Parathyroid adenoma (tissue), 2 donors: ENCODE data around the gene ELL.

Experiments used
- H2AFZ ChIP-seq: fragments of 300-600 bp; sonication (generic); one replicate; pipeline ENCODE4 v1.7.0; 2017; ENCODE audit warnings: antibody characterized with exemption, mild to moderate bottlenecking
- H3K27ac ChIP-seq: fragments of 300-600 bp; sonication (generic); one replicate; pipeline ENCODE4 v1.7.0; 2017
- H3K27me3 ChIP-seq: fragments of 300-600 bp; sonication (generic); one replicate; pipeline ENCODE4 v1.7.0; 2017; ENCODE audit warnings: low read length; ENCODE audit not compliant: control insufficient read depth, insufficient read depth
- H3K36me3 ChIP-seq: fragments of 300-600 bp; sonication (generic); one replicate; pipeline ENCODE4 v1.7.0; 2017; ENCODE audit warnings: low read length; ENCODE audit not compliant: control insufficient read depth, insufficient read depth
- H3K4me1 ChIP-seq: fragments of 300-600 bp; sonication (generic); one replicate; pipeline ENCODE4 v1.7.0; 2017; ENCODE audit warnings: control low read depth
- H3K4me2 ChIP-seq: fragments of 300-600 bp; sonication (generic); one replicate; pipeline ENCODE4 v1.7.0; 2017; ENCODE audit warnings: low read length
- H3K4me3 ChIP-seq: fragments of 300-600 bp; sonication (generic); one replicate; pipeline ENCODE4 v1.7.0; 2017; ENCODE audit warnings: low read depth, low read length
- H3K79me2 ChIP-seq: fragments of 300-600 bp; sonication (generic); one replicate; pipeline ENCODE4 v1.7.0; 2017; ENCODE audit warnings: control low read depth
- H3K9ac ChIP-seq: fragments of 300-600 bp; sonication (generic); one replicate; pipeline ENCODE4 v1.7.0; 2017; ENCODE audit warnings: mild to moderate bottlenecking
- H3K9me3 ChIP-seq: fragments of 300-600 bp; sonication (generic); one replicate; pipeline ENCODE4 v1.7.0; 2017; ENCODE audit warnings: low read length; ENCODE audit not compliant: control insufficient read depth
- TF ChIP-seq, protein P1 (sequence below): fragments of 300-600 bp; sonication (generic); IDR thresholded peaks from one replicate; pipeline ENCODE4 v1.7.0; 2017; ENCODE audit warnings: antibody characterized with exemption, mild to moderate bottlenecking
- donor health status: primary hyperparathyroidism.

The ELL gene

DNA sequence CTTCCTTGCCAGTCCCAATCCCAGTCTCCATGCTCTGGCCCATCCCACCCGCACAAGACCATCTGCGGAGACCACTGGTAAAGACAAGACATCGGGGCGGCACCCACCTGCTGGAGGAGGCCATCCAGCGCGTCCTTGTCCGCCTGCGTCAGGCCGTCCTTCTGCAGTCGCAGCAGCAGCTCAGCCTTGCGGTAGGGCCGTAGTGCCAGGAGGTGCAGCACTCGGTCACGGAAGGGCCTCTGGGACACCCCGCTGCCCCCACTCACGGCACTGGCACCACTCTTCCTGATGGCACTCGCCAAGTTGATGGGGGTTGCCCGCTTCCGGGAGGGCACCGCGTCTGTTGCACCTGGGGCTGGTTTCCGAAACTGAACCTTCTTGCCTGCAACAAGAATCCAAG lies 60.4 kb downstream of the ELL start:
- Histone ChIP-seq H2AFZ (no peak overlapping the region), H3K9ac (no peak overlapping the region), H3K27me3 (no peaks in the 10 kb centered on the region), H3K79me2 (peaks cover 5% of the 10 kb centered on the region), H3K4me3 (no peak overlapping the region), H3K36me3 (no peaks in the 10 kb centered on the region), H3K9me3 (no peaks in the 10 kb centered on the region), H3K27ac (no peak overlapping the region), H3K4me1 (peaks cover 11% of the 10 kb centered on the region), H3K4me2 (no peak overlapping the region)
- TF ChIP-seq, protein P1, sequence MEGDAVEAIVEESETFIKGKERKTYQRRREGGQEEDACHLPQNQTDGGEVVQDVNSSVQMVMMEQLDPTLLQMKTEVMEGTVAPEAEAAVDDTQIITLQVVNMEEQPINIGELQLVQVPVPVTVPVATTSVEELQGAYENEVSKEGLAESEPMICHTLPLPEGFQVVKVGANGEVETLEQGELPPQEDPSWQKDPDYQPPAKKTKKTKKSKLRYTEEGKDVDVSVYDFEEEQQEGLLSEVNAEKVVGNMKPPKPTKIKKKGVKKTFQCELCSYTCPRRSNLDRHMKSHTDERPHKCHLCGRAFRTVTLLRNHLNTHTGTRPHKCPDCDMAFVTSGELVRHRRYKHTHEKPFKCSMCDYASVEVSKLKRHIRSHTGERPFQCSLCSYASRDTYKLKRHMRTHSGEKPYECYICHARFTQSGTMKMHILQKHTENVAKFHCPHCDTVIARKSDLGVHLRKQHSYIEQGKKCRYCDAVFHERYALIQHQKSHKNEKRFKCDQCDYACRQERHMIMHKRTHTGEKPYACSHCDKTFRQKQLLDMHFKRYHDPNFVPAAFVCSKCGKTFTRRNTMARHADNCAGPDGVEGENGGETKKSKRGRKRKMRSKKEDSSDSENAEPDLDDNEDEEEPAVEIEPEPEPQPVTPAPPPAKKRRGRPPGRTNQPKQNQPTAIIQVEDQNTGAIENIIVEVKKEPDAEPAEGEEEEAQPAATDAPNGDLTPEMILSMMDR, result no peak

DNA sequence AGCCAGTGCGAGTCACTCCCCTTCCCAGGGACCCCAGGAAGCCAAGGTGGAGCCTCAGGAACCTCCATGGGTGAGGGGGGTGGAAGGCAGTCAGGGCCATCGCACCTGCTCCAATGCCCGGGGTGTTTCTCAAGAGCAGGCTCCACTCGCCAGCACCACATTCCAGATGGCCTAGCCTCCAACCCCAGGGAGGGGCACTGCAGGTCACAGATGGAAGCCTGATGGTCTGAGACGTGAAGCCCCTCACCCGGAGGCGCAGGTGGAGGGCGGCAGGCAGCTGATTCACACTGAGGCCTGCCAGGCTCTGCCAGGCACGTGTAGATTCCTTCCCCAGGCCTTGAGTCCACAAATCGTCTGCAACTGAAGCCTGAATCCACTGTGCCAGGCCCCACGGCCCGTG lies 61.0 kb downstream of the ELL start:
- H3K27ac ChIP-seq, result peak overlapping the region; percentile 69
- peaks cover 5% of the 10 kb centered on the region for H3K79me2 ChIP-seq
- H3K27me3 ChIP-seq, result no peaks in the 10 kb centered on the region
- TF ChIP-seq, protein P1, result no peak
- no peak overlapping the region for H3K4me3 ChIP-seq
- no peak overlapping the region for H3K4me2 ChIP-seq
- H3K9me3 ChIP-seq, result no peaks in the 10 kb centered on the region
- H3K4me1 ChIP-seq, result peaks cover 11% of the 10 kb centered on the region
- no peaks in the 10 kb centered on the region for H3K36me3 ChIP-seq
- H3K9ac ChIP-seq, result no peak overlapping the region
- no peak overlapping the region for H2AFZ ChIP-seq

DNA sequence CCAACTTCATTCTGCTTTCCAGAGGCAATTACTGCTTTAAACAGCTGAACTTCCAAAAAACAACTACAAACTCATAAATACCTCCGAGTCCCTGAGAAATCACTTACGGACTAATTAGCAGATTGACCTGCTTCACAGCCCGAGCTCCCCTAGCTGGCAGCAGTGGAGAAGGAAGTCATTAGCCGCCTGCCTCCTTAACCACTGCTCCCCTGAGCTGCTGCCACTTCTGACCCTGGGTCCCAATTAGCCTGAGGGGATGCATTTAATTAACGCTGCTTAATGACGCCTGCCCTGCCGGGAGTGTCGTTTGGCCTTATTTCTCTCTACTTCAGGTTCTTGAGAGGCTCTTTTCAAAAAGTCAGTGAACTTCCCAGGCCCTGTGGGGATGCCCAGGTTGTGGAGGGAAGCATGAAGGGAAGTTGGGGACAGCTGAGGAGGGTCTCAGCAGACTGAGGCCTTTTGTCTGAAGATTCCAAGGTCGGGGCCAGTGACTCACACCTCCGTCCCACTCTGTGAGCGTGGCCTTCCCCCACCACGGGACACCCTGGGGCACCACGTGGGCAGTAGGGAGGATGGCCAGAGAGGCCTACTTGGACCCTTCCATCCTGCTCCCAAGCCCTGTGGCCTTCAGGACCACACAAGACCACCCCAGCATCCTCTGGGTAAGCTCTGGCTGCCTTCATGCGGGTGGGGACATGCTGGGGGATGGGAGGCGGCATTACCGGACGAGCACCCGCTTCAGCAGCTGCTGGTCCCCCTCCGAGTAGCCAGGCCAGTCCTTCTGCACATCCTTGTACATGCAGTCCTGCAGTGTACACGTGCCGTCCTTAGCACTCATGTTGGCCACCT lies 64.2 kb downstream of the ELL start:
- no peak overlapping the region for H3K4me3 ChIP-seq
- no peak overlapping the region for H3K9ac ChIP-seq
- H3K36me3 ChIP-seq, result no peaks in the 10 kb centered on the region
- TF ChIP-seq, protein P1, result no peak
- no peak overlapping the region for H3K4me2 ChIP-seq
- peaks cover 7% of the 10 kb centered on the region for H3K79me2 ChIP-seq
- no peak overlapping the region for H2AFZ ChIP-seq
- H3K27ac ChIP-seq, result no peak overlapping the region
- peaks cover 11% of the 10 kb centered on the region for H3K4me1 ChIP-seq
- H3K27me3 ChIP-seq, result no peaks in the 10 kb centered on the region
- H3K9me3 ChIP-seq, result no peaks in the 10 kb centered on the region

DNA sequence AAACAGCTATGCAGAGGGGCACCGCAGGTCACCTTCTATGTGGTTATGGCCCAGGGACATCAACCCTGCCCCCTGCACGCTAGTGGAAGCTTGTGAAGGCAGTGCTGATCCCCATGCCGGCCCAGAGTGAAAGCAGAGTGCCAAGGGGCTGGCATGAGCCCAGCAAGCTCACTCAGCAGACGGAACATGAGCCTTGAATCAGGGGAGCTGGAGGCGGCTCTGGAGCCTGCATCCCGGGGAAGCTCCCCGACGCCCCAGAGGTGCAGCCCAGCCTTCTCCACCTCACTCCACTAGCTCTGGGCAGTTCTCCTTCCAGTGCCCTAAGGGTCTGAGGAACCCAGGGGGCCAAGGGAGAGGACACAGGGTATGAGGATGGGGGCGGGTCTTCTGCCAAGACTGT lies 64.9 kb downstream of the ELL start:
- no peak overlapping the region for H3K27ac ChIP-seq
- H2AFZ ChIP-seq, result no peak overlapping the region
- TF ChIP-seq, protein P1, result no peak
- no peaks in the 10 kb centered on the region for H3K36me3 ChIP-seq
- no peaks in the 10 kb centered on the region for H3K27me3 ChIP-seq
- H3K9me3 ChIP-seq, result no peaks in the 10 kb centered on the region
- peaks cover 9% of the 10 kb centered on the region for H3K79me2 ChIP-seq
- H3K4me1 ChIP-seq, result peaks cover 11% of the 10 kb centered on the region
- H3K4me3 ChIP-seq, result no peak overlapping the region
- no peak overlapping the region for H3K4me2 ChIP-seq
- H3K9ac ChIP-seq, result no peak overlapping the region

DNA sequence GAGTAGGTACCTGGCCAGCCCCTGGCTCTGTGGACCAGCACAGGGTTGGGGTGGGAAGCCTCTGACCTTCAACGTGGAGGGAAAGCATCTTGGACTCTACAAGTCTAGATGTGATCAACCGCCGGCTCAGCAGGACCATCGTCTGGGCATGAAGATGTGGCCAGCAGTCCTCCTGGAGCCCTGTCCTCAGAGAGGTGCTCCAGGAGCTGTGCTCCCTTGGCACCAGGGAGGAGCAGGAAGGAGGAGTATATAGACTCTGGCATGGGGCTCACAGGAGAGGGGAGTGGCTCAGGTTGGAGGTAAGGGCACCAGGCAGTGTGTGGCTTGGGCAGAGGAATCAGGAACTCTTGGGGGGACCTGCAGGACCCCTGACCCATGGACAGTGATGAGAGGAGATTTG lies 65.6 kb downstream of the ELL start:
- Histone ChIP-seq H3K4me1 (peaks cover 11% of the 10 kb centered on the region), H3K79me2 (peaks cover 10% of the 10 kb centered on the region), H3K9me3 (no peaks in the 10 kb centered on the region), H2AFZ (no peak overlapping the region), H3K4me3 (no peak overlapping the region), H3K27ac (no peak overlapping the region), H3K27me3 (no peaks in the 10 kb centered on the region), H3K4me2 (no peak overlapping the region), H3K9ac (no peak overlapping the region), H3K36me3 (no peaks in the 10 kb centered on the region)
- TF ChIP-seq, protein P1, result no peak
